Measurements from ENCODE around the gene PHF21A. TPM values are rescaled to one million over a fixed set of nuclear protein-coding genes. Genes with fewer than 3 reads are reported as not detected.
A peak's percentile ranks its signal among the peaks of the same experiment; 100 is the strongest.

Gene PHF21A
- total and polyA plus RNA-seq, 2 of the 8 experiments (the other 6 are each of a cell fraction or from before 2014, with no cell fraction given): 17.6 to 40.3 TPM

- TF ChIP-seq FOSL1 (IDR thresholded peaks at IDR 0.05; ENCODE audit: insufficient read depth, low read depth, low read length): no peak
- no peak for TF ChIP-seq SRF (IDR thresholded peaks at IDR 0.05; ENCODE audit: low read depth, low read length)
- peak; percentile 69; the same call in 1 of the 2 replicates for TF ChIP-seq TBP (IDR thresholded peaks at IDR 0.05; ENCODE audit: low read depth, low read length)
- peak; percentile 31 for TF ChIP-seq CTBP2 (IDR thresholded peaks at IDR 0.05; ENCODE audit: borderline replicate concordance, insufficient read depth, insufficient read length, low read length)
- TF ChIP-seq POLR2AphosphoS5 (IDR thresholded peaks at IDR 0.05; ENCODE audit: low read depth, low read length): peak; percentile 54; the same call in 1 of the 2 replicates
- TF ChIP-seq RAD21 (IDR thresholded peaks at IDR 0.05 in 1 of 2, conservative IDR thresholded peaks at IDR 0.05 in 1 of 2; ENCODE audit: low read depth in 2 of 2, low read length in 2 of 2): no peak; a peak in 1 of 4 replicates
- TF ChIP-seq BRCA1 (IDR thresholded peaks at IDR 0.05; ENCODE audit: low read depth, low read length): no peak
- no peak for TF ChIP-seq SIRT6 (IDR thresholded peaks at IDR 0.05; ENCODE audit: low read length)
- peak in 1 of 2 experiments; percentile 88; a peak in 2 of 3 replicates for TF ChIP-seq POLR2A (IDR thresholded peaks at IDR 0.05; ENCODE audit: control extremely low read depth in 1 of 2, low read depth in 2 of 2, low read length in 2 of 2)
- TF ChIP-seq RFX5 (IDR thresholded peaks at IDR 0.05; ENCODE audit: borderline replicate concordance, low read depth, low read length): no peak
- 0 out of 2 replicates have a peak, but pooled peaks have one; percentile 6 for TF ChIP-seq YY1 (IDR thresholded peaks at IDR 0.05; ENCODE audit: low read depth, low read length)
- TF ChIP-seq CHD1 (IDR thresholded peaks at IDR 0.05; ENCODE audit: low read depth, low read length): no peak; the same call in 1 of the 2 replicates
These were observed 199.5 kb downstream of the PHF21A start (continued) for GRCh38 chr11:45921561-45922424.
